ENCODE data around the gene ZBTB40. TPM values are rescaled to one million over a fixed set of nuclear protein-coding genes. Genes with fewer than 3 reads are reported as not detected.

ZBTB40 gene
- total and polyA plus RNA-seq, 9 of the 15 experiments (the other 6 are each of a cell fraction or from before 2014, with no cell fraction given): 2.6 to 26.0 (median 18.8) TPM

- TF ChIP-seq ZNF24 (IDR thresholded peaks at IDR 0.05): no peak
Measured at GRCh38 chr1:22420455-22421053, 31.1 kb upstream of the ZBTB40 start (continued).

- H3K27ac ChIP-seq (ENCODE audit: extremely low read depth, low read depth, low read length): no peak overlapping the region
- no peak overlapping the region for H3K9ac ChIP-seq (ENCODE audit: insufficient read depth in 1 of 2, low read depth in 2 of 2, low read length in 2 of 2)
- H4K20me1 ChIP-seq (replicated peaks; ENCODE audit: control insufficient read depth, insufficient read depth, low read length): no peaks in the 10 kb centered on the region
- H3K9me3 ChIP-seq (replicated peaks; ENCODE audit: control insufficient read depth, insufficient read depth, low read depth, low read length): no peaks in the 10 kb centered on the region; the same call in 1 of the 2 replicates
- WGBS (ENCODE audit: insufficient coverage, low coverage, missing lambda C conversion rate): 9% methylated on average over 4 of the region's 4 CpGs
- no peak overlapping the region for H2AFZ ChIP-seq (ENCODE audit: low read depth, low read length)
- H3K9me1 ChIP-seq (ENCODE audit: control insufficient read depth, insufficient read depth, low read length): no peaks in the 10 kb centered on the region
- DNase-seq (ENCODE audit: extremely low read depth in 1 of 4, low spot score in 3 of 4) (no peak), FAIRE-seq (no peak), ATAC-seq (no peak)
- ChIA-PET CTCF (ENCODE audit: low intra/inter-chr PET ratio) (no interaction called here), POLR2A (interaction anchor here (0.7 kb wide), 1 partner anchor 333 kb away, joined by 3 read pairs; no protein-coding TSS in a partner anchor)
- no peaks in the 10 kb centered on the region for H3K36me3 ChIP-seq (ENCODE audit: control insufficient read depth, insufficient read depth, low read length)
- peaks cover 0 to 4% of the 10 kb centered on the region in 2 experiments; a peak in 1 of 5 replicates for H3K4me1 ChIP-seq (replicated peaks in 1 of 2; ENCODE audit: control insufficient read depth in 2 of 2, insufficient read depth in 2 of 2, low read length in 2 of 2)
- intact Hi-C loops (cut with micrococcal nuclease): loop anchor here (10.0 kb wide), 2 partner anchors 108 to 508 kb away; no protein-coding TSS in a partner anchor
- in situ Hi-C loops (cut with MboI): no loop called here
- H3K4me3 ChIP-seq: no peak overlapping the region
- no peaks in the 10 kb centered on the region for H3K79me2 ChIP-seq (ENCODE audit: control insufficient read depth, insufficient read depth, low read length)
- H3K4me2 ChIP-seq (ENCODE audit: insufficient read depth, low read length): no peak overlapping the region
- no TSS peak for BruUV-seq (replicated peaks)
- peaks cover 6 to 15% of the 10 kb centered on the region in 2 experiments for H3K27me3 ChIP-seq (ENCODE audit: control insufficient read depth in 2 of 2, insufficient read depth in 2 of 2, low read length in 2 of 2)
- TF ChIP-seq ZNF830 (CRISPR knock-in tag; IDR thresholded peaks at IDR 0.05) (no peak), U2AF2 (optimal IDR thresholded peaks at IDR 0.05; ENCODE audit: low read depth, low read length) (no peak), RBBP5 (IDR thresholded peaks at IDR 0.05; ENCODE audit: borderline replicate concordance, insufficient read depth, low read length, poor library complexity, severe bottlenecking) (no peak), SMC3 (conservative IDR thresholded peaks at IDR 0.05; ENCODE audit: insufficient read depth, low read depth, low read length) (no peak), E4F1 (CRISPR knock-in tag; IDR thresholded peaks at IDR 0.05; ENCODE audit: borderline replicate concordance) (no peak), ZNF318 (IDR thresholded peaks at IDR 0.05; ENCODE audit: borderline replicate concordance in 1 of 2, low read depth in 1 of 2) (no peak), PCBP1 (IDR thresholded peaks at IDR 0.05; ENCODE audit: low read depth, low read length, poor library complexity, severe bottlenecking) (no peak), ZNF699 (CRISPR knock-in tag; IDR thresholded peaks at IDR 0.05; ENCODE audit: insufficient replicate concordance) (no peak)
Measured at GRCh38 chr1:22426781-22427180, 24.9 kb upstream of the ZBTB40 start.

All from K562 (cell line).